Neutrophil (primary cell): ENCODE measurements around the gene HYI.

Experiments used
- H3K27ac ChIP-seq: fragments of 200-600 bp; sonication (generic); 2 replicates; pipeline ENCODE4 v1.5.1; 2016; ENCODE audit warnings: mild to moderate bottlenecking, moderate library complexity
- H3K27me3 ChIP-seq: fragments of 200-600 bp; sonication (generic); 2 replicates; pipeline ENCODE4 v1.6.0; 2016; ENCODE audit warnings: mild to moderate bottlenecking
- H3K36me3 ChIP-seq: fragments of 200-600 bp; sonication (generic); 2 replicates; pipeline ENCODE4 v1.5.1; 2017
- H3K4me1 ChIP-seq, 2 experiments: fragments of 200-600 bp in 1 of 2; sonication (generic) in 1 of 2; 1 replicate in 1 of 2; 2 replicates in 1 of 2; pipeline versions ENCODE4 v1.5.1 to v1.6.1; 2013 to 2016; ENCODE audit warnings: low read depth in 1 of 2, low read length in 1 of 2, mild to moderate bottlenecking in 1 of 2, moderate library complexity in 1 of 2; ENCODE audit not compliant: control insufficient read depth in 1 of 2, insufficient read depth in 1 of 2
- H3K4me3 ChIP-seq, 2 experiments: fragments of 200-600 bp in 1 of 2; sonication (generic) in 1 of 2; 1 replicate in 1 of 2; 2 replicates in 1 of 2; pipeline ENCODE4 v1.5.1; 2013 to 2016; ENCODE audit warnings: low read depth in 1 of 2, low read length in 1 of 2, mild to moderate bottlenecking in 1 of 2, moderate library complexity in 1 of 2
- H3K9me3 ChIP-seq: fragments of 200-600 bp; sonication (generic); 2 replicates; pipeline ENCODE4 v1.5.1; 2016
- TF ChIP-seq, protein P1 (sequence below): fragments of 200-600 bp; sonication (generic); IDR thresholded peaks from 2 replicates; pipeline ENCODE4 v1.5.1; 2016; ENCODE audit warnings: antibody characterized with exemption

The HYI gene

DNA sequence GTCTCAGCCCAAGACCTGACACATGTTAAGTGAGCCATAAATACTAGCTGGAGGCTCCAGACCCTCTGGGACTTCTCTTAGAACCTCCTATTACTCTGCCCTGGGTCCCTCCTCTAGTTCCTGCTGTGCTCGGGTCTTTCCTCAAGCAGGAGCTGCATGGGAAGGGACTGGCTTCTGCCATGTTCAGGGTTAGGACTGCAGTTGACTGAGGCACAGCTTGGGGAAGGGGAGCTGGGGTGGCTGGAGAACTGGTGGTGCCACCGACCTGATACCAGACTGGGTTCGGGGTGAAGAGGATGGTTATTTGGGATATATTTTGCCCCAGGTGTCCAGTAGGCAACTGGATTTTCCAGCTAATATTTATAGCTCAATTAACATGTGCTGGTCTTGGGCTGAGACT is 15.7 kb downstream of the HYI start:
- Histone ChIP-seq H3K36me3 (peaks cover 100% of the 10 kb centered on the region), H3K4me3 (no peak overlapping the region), H3K4me1 (no peaks in the 10 kb centered on the region), H3K27ac (no peak overlapping the region), H3K9me3 (no peaks in the 10 kb centered on the region), H3K27me3 (no peaks in the 10 kb centered on the region)
- TF ChIP-seq, protein P1, sequence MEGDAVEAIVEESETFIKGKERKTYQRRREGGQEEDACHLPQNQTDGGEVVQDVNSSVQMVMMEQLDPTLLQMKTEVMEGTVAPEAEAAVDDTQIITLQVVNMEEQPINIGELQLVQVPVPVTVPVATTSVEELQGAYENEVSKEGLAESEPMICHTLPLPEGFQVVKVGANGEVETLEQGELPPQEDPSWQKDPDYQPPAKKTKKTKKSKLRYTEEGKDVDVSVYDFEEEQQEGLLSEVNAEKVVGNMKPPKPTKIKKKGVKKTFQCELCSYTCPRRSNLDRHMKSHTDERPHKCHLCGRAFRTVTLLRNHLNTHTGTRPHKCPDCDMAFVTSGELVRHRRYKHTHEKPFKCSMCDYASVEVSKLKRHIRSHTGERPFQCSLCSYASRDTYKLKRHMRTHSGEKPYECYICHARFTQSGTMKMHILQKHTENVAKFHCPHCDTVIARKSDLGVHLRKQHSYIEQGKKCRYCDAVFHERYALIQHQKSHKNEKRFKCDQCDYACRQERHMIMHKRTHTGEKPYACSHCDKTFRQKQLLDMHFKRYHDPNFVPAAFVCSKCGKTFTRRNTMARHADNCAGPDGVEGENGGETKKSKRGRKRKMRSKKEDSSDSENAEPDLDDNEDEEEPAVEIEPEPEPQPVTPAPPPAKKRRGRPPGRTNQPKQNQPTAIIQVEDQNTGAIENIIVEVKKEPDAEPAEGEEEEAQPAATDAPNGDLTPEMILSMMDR = no peak

- Histone ChIP-seq H3K4me3 (no peak overlapping the region), H3K36me3 (peaks cover 100% of the 10 kb centered on the region), H3K27me3 (no peaks in the 10 kb centered on the region), H3K4me1 (no peaks in the 10 kb centered on the region), H3K27ac (no peak overlapping the region), H3K9me3 (no peaks in the 10 kb centered on the region)
- TF ChIP-seq, protein P1 = no peak
Measured at GRCh38 chr1:43437031-43437973, 16.4 kb downstream of the HYI start.

DNA sequence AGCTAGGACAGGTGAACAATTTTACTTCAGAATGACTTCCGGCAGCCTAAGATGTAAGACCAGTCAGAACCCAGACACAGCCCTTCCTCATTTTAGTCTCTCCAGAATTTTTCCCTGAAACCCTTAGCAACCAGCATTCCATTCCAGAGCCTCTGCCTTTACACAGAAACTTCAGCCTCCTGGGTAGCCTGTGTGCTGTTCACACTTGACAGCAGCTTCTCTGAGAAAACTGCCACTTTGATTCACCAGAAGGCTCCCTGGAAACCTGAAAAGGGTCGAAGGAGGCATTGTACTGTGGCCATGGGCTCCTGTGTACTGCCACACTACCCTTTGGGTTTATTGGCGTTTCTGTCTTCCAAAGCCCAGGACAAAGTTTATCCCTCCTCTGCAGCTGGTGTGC is 17.4 kb downstream of the HYI start:
- H3K9me3 ChIP-seq = no peaks in the 10 kb centered on the region
- peaks cover 100% of the 10 kb centered on the region for H3K36me3 ChIP-seq
- no peak overlapping the region for H3K27ac ChIP-seq
- TF ChIP-seq, protein P1 = no peak
- H3K27me3 ChIP-seq = no peaks in the 10 kb centered on the region
- no peak overlapping the region for H3K4me3 ChIP-seq
- H3K4me1 ChIP-seq = no peaks in the 10 kb centered on the region

- Histone ChIP-seq H3K27me3 (no peaks in the 10 kb centered on the region), H3K4me3 (no peak overlapping the region), H3K4me1 (no peaks in the 10 kb centered on the region), H3K9me3 (no peaks in the 10 kb centered on the region), H3K36me3 (peaks cover 100% of the 10 kb centered on the region), H3K27ac (no peak overlapping the region)
- TF ChIP-seq, protein P1 = no peak
Measured at GRCh38 chr1:43435146-43436145, 18.3 kb downstream of the HYI start.

- Histone ChIP-seq H3K4me3 (no peak overlapping the region), H3K27me3 (no peaks in the 10 kb centered on the region), H3K27ac (no peak overlapping the region), H3K4me1 (no peaks in the 10 kb centered on the region), H3K36me3 (peaks cover 100% of the 10 kb centered on the region), H3K9me3 (no peaks in the 10 kb centered on the region)
- TF ChIP-seq, protein P1 = no peak
Measured at GRCh38 chr1:43434256-43434655, 19.5 kb downstream of the HYI start.
